HFFc6 (cell line): ENCODE results near the gene PLEK2. TPM values are rescaled to one million over a fixed set of nuclear protein-coding genes. Genes with fewer than 3 reads are reported as not detected.

Source experiments
- DNase-seq: peaks from one replicate; pipeline ENCODE4 v3.0.0-alpha.2; 2018
- H3K27ac Mint-ChIP-seq: 2 replicates; pipeline ENCODE4 v1.8.0; 2020; ENCODE audit warnings: mild to moderate bottlenecking, mixed read lengths
- H3K27me3 Mint-ChIP-seq: 2 replicates; pipeline ENCODE4 v1.8.0; 2021; ENCODE audit warnings: mild to moderate bottlenecking, moderate library complexity, mixed read lengths; ENCODE audit not compliant: insufficient read depth
- H3K36me3 Mint-ChIP-seq: 2 replicates; pipeline ENCODE4 v1.8.0; 2021; ENCODE audit warnings: low read depth, mixed read lengths
- H3K4me1 Mint-ChIP-seq: 2 replicates; pipeline ENCODE4 v1.8.0; 2020; ENCODE audit warnings: low read depth, mixed read lengths
- H3K4me3 Mint-ChIP-seq: 2 replicates; pipeline ENCODE4 v1.8.0; 2020; ENCODE audit warnings: mild to moderate bottlenecking, moderate library complexity, mixed read lengths
- H3K9me3 Mint-ChIP-seq: 2 replicates; pipeline ENCODE4 v1.8.0; 2020; ENCODE audit warnings: mild to moderate bottlenecking, mixed read lengths
- CTCF ChIP-seq: fragments of 200-600 bp; sonication (generic); IDR thresholded peaks from 2 replicates; pipeline ENCODE4 v1.5.0; 2021; ENCODE audit warnings: antibody characterized with exemption, mild to moderate bottlenecking
- total RNA-seq, 6 experiments: library from RNA; stranded (reverse); fragmentation: NEBNext Ultra II Directional; extraction: Animal tissue kit (Norgen Biotek cat#: 25700); gene quantifications; 2 replicates in 1 of 6; 3 replicates in 5 of 6; pipeline ENCODE4 v1.2.3, GENCODE V29; 2021

The PLEK2 gene
- total RNA-seq, 6 experiments from 2014 or later: 8.7 to 23.8 (median 19.5) TPM

GRCh38 chr14:67426983-67427606 is 15.1 kb upstream of the PLEK2 start:
- Mint-ChIP-seq H3K9me3 (no peaks in the 10 kb centered on the region), H3K36me3 (no peaks in the 10 kb centered on the region), H3K27me3 (peaks cover 11% of the 10 kb centered on the region), H3K4me1 (peaks cover 29% of the 10 kb centered on the region), H3K27ac (no peak overlapping the region), H3K4me3 (peak overlapping the region; percentile 17; the same call in 1 of the 2 replicates)
- TF ChIP-seq CTCF: peak; percentile 90
- peak; percentile 73 for DNase-seq

- no peak for TF ChIP-seq CTCF
- Mint-ChIP-seq H3K9me3 (no peaks in the 10 kb centered on the region), H3K4me1 (peaks cover 29% of the 10 kb centered on the region), H3K4me3 (no peak overlapping the region), H3K27ac (no peak overlapping the region), H3K36me3 (no peaks in the 10 kb centered on the region), H3K27me3 (peaks cover 11% of the 10 kb centered on the region)
- DNase-seq: no peak
Observed at GRCh38 chr14:67426161-67426560, 14.2 kb upstream of the PLEK2 start.

- no peaks in the 10 kb centered on the region for H3K9me3 Mint-ChIP-seq
- no peak for DNase-seq
- no peak for TF ChIP-seq CTCF
- peaks cover 29% of the 10 kb centered on the region for H3K4me1 Mint-ChIP-seq
- H3K27me3 Mint-ChIP-seq: peaks cover 7% of the 10 kb centered on the region
- no peaks in the 10 kb centered on the region for H3K36me3 Mint-ChIP-seq
- H3K27ac Mint-ChIP-seq: no peak overlapping the region
- no peak overlapping the region for H3K4me3 Mint-ChIP-seq
Observed at GRCh38 chr14:67425608-67426007, 13.6 kb upstream of the PLEK2 start.

- Mint-ChIP-seq H3K9me3 (no peaks in the 10 kb centered on the region), H3K4me1 (peaks cover 22% of the 10 kb centered on the region), H3K36me3 (no peaks in the 10 kb centered on the region), H3K27ac (no peak overlapping the region), H3K27me3 (peaks cover 4% of the 10 kb centered on the region), H3K4me3 (no peak overlapping the region)
- TF ChIP-seq CTCF: no peak
- no peak for DNase-seq
Observed at GRCh38 chr14:67424539-67424938, 12.6 kb upstream of the PLEK2 start.

GRCh38 chr14:67423424-67423823 is 11.5 kb upstream of the PLEK2 start:
- Mint-ChIP-seq H3K27ac (no peak overlapping the region), H3K27me3 (peaks cover 4% of the 10 kb centered on the region), H3K36me3 (no peaks in the 10 kb centered on the region), H3K9me3 (no peaks in the 10 kb centered on the region), H3K4me1 (peaks cover 25% of the 10 kb centered on the region), H3K4me3 (no peak overlapping the region)
- TF ChIP-seq CTCF: no peak
- DNase-seq: no peak
